HepG2 (cell line): ENCODE data around the gene ZMYND8. TPM values are rescaled to one million over a fixed set of nuclear protein-coding genes. Genes with fewer than 3 reads are reported as not detected.

Experiments used
- ATAC-seq: fragments of 200-7000 bp; cut with Tn5 transposase; 3 replicates; pipeline ENCODE4 v1.9.1; 2020; ENCODE audit warnings: mild to moderate bottlenecking, moderate library complexity
- BruUV-seq: library from RNA; stranded (reverse); fragments of 400-500 nt; replicated peaks from 2 replicates; lab custom pipeline; 2021; lab: Mats Ljungman, UMichigan
- CTCF ChIA-PET: fragments of 300-600 bp; formaldehyde crosslinking; extraction: SDS; loops from one replicate; lab custom pipeline; 2021; ENCODE audit warnings: low total read pairs, inconsistent platforms, low intra/inter-chr PET ratio; lab: Yijun Ruan, JAX
- POLR2A ChIA-PET: fragments of 350-600 bp; sonication (Branson Sonifier 250); formaldehyde crosslinking; loops from one replicate; lab custom pipeline; 2020; ENCODE audit warnings: antibody characterized with exemption, inconsistent platforms; lab: Yijun Ruan, JAX
- DNase-seq: peaks from one replicate; pipeline ENCODE4 v3.0.0-alpha.2; 2015; ENCODE audit warnings: low spot score
- FAIRE-seq: peaks from 3 replicates; lab custom pipeline; 2011; peaks lifted over from hg19 to GRCh38; lab: Jason Lieb, UNC
- H2AFZ ChIP-seq: one replicate; pipeline ENCODE4 v1.6.1; 2011; ENCODE audit warnings: low read length, inconsistent platforms
- H3K27ac ChIP-seq: fragments of 300-600 bp; 3 replicates; pipeline ENCODE4 v1.8.0; 2011; ENCODE audit warnings: mixed run types, mild to moderate bottlenecking, mixed read lengths, low read length, inconsistent platforms; ENCODE audit not compliant: insufficient read depth; ENCODE audit errors: extremely low read length
- H3K27me3 ChIP-seq, 2 experiments: fragments of 200-600 bp in 1 of 2; 2 replicates in 1 of 2; 3 replicates in 1 of 2; pipeline versions ENCODE4 v1.6.0 to v1.8.0; 2011; ENCODE audit warnings: low read length in 2 of 2, mild to moderate bottlenecking in 2 of 2, moderate library complexity in 2 of 2, inconsistent platforms in 1 of 2; ENCODE audit not compliant: insufficient read depth in 2 of 2, control insufficient read depth in 1 of 2
- H3K36me3 ChIP-seq, 2 experiments: fragments of 200-600 bp in 1 of 2; replicated peaks in 1 of 2; 2 replicates in 1 of 2; 3 replicates in 1 of 2; pipeline versions ENCODE4 v1.5.1 to v1.8.0; 2011; ENCODE audit warnings: low read length in 2 of 2, inconsistent platforms in 1 of 2; ENCODE audit not compliant: insufficient read depth in 2 of 2, control insufficient read depth in 1 of 2
- H3K4me1 ChIP-seq: 2 replicates; pipeline ENCODE4 v1.5.1; 2012; ENCODE audit warnings: low read length, inconsistent platforms; ENCODE audit not compliant: insufficient read depth
- H3K4me2 ChIP-seq: 2 replicates; pipeline ENCODE4 v1.6.0; 2011; ENCODE audit warnings: low read depth, low read length, inconsistent platforms
- H3K4me3 ChIP-seq, 3 experiments: fragments of 200-600 bp in 1 of 3; sonication (generic), shearing (Covaris generic) in 1 of 3; replicated peaks in 1 of 3; 2 replicates each; pipeline ENCODE4 v1.5.1; 2011 to 2016; ENCODE audit warnings: low read length in 3 of 3, inconsistent platforms in 2 of 3, low read depth in 2 of 3, mild to moderate bottlenecking in 2 of 3, control low read depth in 1 of 3, mixed read lengths in 1 of 3; ENCODE audit not compliant: insufficient read depth in 1 of 3
- H3K79me2 ChIP-seq: one replicate; pipeline ENCODE4 v1.6.1; 2011; ENCODE audit warnings: low read length, inconsistent platforms; ENCODE audit not compliant: insufficient read depth
- H3K9ac ChIP-seq: 2 replicates; pipeline ENCODE4 v1.6.0; 2011; ENCODE audit warnings: mild to moderate bottlenecking, low read depth, low read length, inconsistent platforms; ENCODE audit not compliant: insufficient read depth
- H3K9me3 ChIP-seq: 2 replicates; pipeline ENCODE4 v1.5.1; 2012; ENCODE audit warnings: mild to moderate bottlenecking, low read length
- H4K20me1 ChIP-seq: 2 replicates; pipeline ENCODE4 v1.6.0; 2011; ENCODE audit warnings: inconsistent platforms, mild to moderate bottlenecking, low read length, moderate library complexity; ENCODE audit not compliant: insufficient read depth
- AGO2 ChIP-seq: fragments of 200-400 bp; formaldehyde crosslinking; optimal IDR thresholded peaks from 2 replicates; pipeline ENCODE3; 2017; ENCODE audit warnings: mild to moderate bottlenecking, low read depth, low read length, moderate library complexity
- CHD4 ChIP-seq: fragments of 200-600 bp; sonication (generic); IDR thresholded peaks from 2 replicates; pipeline ENCODE4 v1.7.0; 2017; ENCODE audit warnings: mild to moderate bottlenecking, low read length, borderline replicate concordance
- DBP ChIP-seq: sonication (generic); formaldehyde crosslinking; IDR thresholded peaks from 2 replicates; pipeline ENCODE4 v1.4.0; 2020; ENCODE audit warnings: missing genetic modification reagents; ENCODE audit errors: not compliant biosample characterization
- EP300 ChIP-seq, 3 experiments: sonication (generic) in 1 of 3; formaldehyde crosslinking in 1 of 3; IDR thresholded peaks; 2 replicates each; pipeline versions ENCODE4 v1.5.1 to v1.6.1; 2011 to 2020; ENCODE audit warnings: low read depth in 2 of 3, low read length in 2 of 3, borderline replicate concordance in 1 of 3, improper control_type of control experiment in 1 of 3, mild to moderate bottlenecking in 1 of 3, missing genetic modification reagents in 1 of 3, moderate library complexity in 1 of 3
- HNRNPK ChIP-seq: fragments of 200-400 bp; formaldehyde crosslinking; IDR thresholded peaks from 2 replicates; pipeline ENCODE4 v1.6.1; 2018; ENCODE audit warnings: low read length, low read depth, moderate library complexity, mild to moderate bottlenecking; ENCODE audit not compliant: poor library complexity, severe bottlenecking
- RBM22 ChIP-seq: fragments of 200-400 bp; formaldehyde crosslinking; optimal IDR thresholded peaks from 2 replicates; pipeline ENCODE3; 2017; ENCODE audit warnings: mild to moderate bottlenecking, low read length, moderate library complexity
- TP53 ChIP-seq: sonication (generic); formaldehyde crosslinking; conservative IDR thresholded peaks from 2 replicates; pipeline ENCODE4 v1.4.0; 2020; ENCODE audit warnings: missing genetic modification reagents
- TSC22D2 ChIP-seq: sonication (generic); formaldehyde crosslinking; IDR thresholded peaks from 2 replicates; pipeline ENCODE4 v1.5.1; 2020; ENCODE audit warnings: missing genetic modification reagents, mild to moderate bottlenecking, borderline replicate concordance
- ZBTB20 ChIP-seq: sonication (generic); formaldehyde crosslinking; IDR thresholded peaks from 2 replicates; pipeline ENCODE4 v1.8.1; 2023; ENCODE audit warnings: missing genetic modification reagents, low read depth, mild to moderate bottlenecking, borderline replicate concordance
- ZNF20 ChIP-seq: sonication (generic); formaldehyde crosslinking; IDR thresholded peaks from 2 replicates; pipeline ENCODE4 v1.4.0; 2020; ENCODE audit warnings: mild to moderate bottlenecking, moderate library complexity, missing genetic modification reagents
- ZNF234 ChIP-seq: sonication (generic); formaldehyde crosslinking; conservative IDR thresholded peaks from 2 replicates; pipeline ENCODE4 v1.5.1; 2020; ENCODE audit warnings: mild to moderate bottlenecking, missing genetic modification reagents
- ZNF574 ChIP-seq: sonication (generic); formaldehyde crosslinking; IDR thresholded peaks from 2 replicates; pipeline ENCODE4 v1.4.0; 2020; ENCODE audit warnings: missing genetic modification reagents
- ZNF660 ChIP-seq: sonication (generic); formaldehyde crosslinking; IDR thresholded peaks from 2 replicates; pipeline ENCODE4 v1.5.1; 2020; ENCODE audit warnings: mild to moderate bottlenecking, low read depth, missing genetic modification reagents, borderline replicate concordance
- ZNF775 ChIP-seq: sonication (generic); formaldehyde crosslinking; IDR thresholded peaks from 2 replicates; pipeline ENCODE4 v1.4.0; 2020; ENCODE audit warnings: missing genetic modification reagents, mild to moderate bottlenecking, moderate library complexity, borderline replicate concordance
- WGBS: methylation state at CpG from one replicate; pipeline ENCODE4 v1.1.6; 2017; ENCODE audit warnings: low lambda C conversion rate; 5-methylcytosine and 5-hydroxymethylcytosine counted together
- in situ Hi-C: cut with HindIII; loops from 2 replicates; pipeline ENCODE4 v1.10.0; 2017; ENCODE audit warnings: low pct_unique_long_range_greater_than_20kb; ENCODE audit not compliant: extremely low pct_ligation_motif_present
- intact Hi-C: fragments of 100-400 bp; cut with micrococcal nuclease; formaldehyde crosslinking; loops from one replicate; pipeline ENCODE4 v1.10.0; 2022; ENCODE audit not compliant: unreplicated experiment
- polyA plus RNA-seq, 8 experiments: library from polyadenylated mRNA; depleted of rRNA in 3 of 8; stranded (reverse) in 7 of 8; unstranded in 1 of 8; fragments of >200 nt; fragmentation: Illumina TruSeq in 4 of 8; extraction: Trizol in 4 of 8; gene quantifications; 2 replicates each; pipeline versions ENCODE4 v1.2.1 to v1.2.3, GENCODE V29; 2011 to 2016; ENCODE audit warnings: low read depth in 4 of 8, missing spikeins in 1 of 8, mixed read lengths in 1 of 8; ENCODE audit not compliant: insufficient read depth in 1 of 8
- total RNA-seq, 5 experiments: library from RNA; depleted of rRNA; stranded (reverse); fragments of >200 nt; fragmentation: Illumina TruSeq; extraction: Trizol; gene quantifications; 2 replicates each; pipeline ENCODE4 v1.2.3, GENCODE V29; 2016; ENCODE audit warnings: low read depth in 1 of 5

Gene ZMYND8
- total and polyA plus RNA-seq, 2 of the 13 experiments (the other 11 are each of a cell fraction or from before 2014, with no cell fraction given) = 53.9 to 84.7 TPM

GRCh38 chr20:47262008-47262364, 94.5 kb downstream of the ZMYND8 start:
- intact Hi-C loops (no loop called here), in situ Hi-C loops (no loop called here)
- Histone ChIP-seq H3K27me3 (no peaks in the 10 kb centered on the region), H3K9ac (no peak overlapping the region), H3K4me2 (no peak overlapping the region), H3K27ac (no peak overlapping the region), H3K79me2 (peaks cover 59% of the 10 kb centered on the region), H2AFZ (no peak overlapping the region), H4K20me1 (peaks cover 63% of the 10 kb centered on the region), H3K36me3 (peaks cover 70 to 95% of the 10 kb centered on the region in 2 experiments), H3K9me3 (no peaks in the 10 kb centered on the region), H3K4me1 (peaks cover 29% of the 10 kb centered on the region; the same call in 1 of the 2 replicates), H3K4me3 (no peak overlapping the region)
- FAIRE-seq (no peak), ATAC-seq (no peak), DNase-seq (no peak)
- POLR2A ChIA-PET = interaction anchor here (0.6 kb wide), 1 partner anchor 59 kb away, joined by 3 read pairs; no protein-coding TSS in a partner anchor
- CTCF ChIA-PET = no interaction called here
- TF ChIP-seq ZNF234 = no peak
- TF ChIP-seq HNRNPK = no peak
- TF ChIP-seq ZNF660 (CRISPR knock-in tag) = no peak
- TF ChIP-seq DBP (CRISPR knock-in tag) = no peak
- TF ChIP-seq TSC22D2 = no peak
- TF ChIP-seq TP53 (CRISPR knock-in tag) = no peak
- TF ChIP-seq CHD4 = no peak
- peak; percentile 18 for TF ChIP-seq RBM22
- peak; percentile 10 for TF ChIP-seq AGO2
- TF ChIP-seq EP300 (IDR thresholded peaks at IDR 0.05; ENCODE audit: low read depth in 2 of 2, low read length in 2 of 2) = no peak
- no peak for TF ChIP-seq EP300 (CRISPR knock-in tag; IDR thresholded peaks at IDR 0.05; ENCODE audit: borderline replicate concordance)
- no peak for TF ChIP-seq ZNF574 (CRISPR knock-in tag)
- no peak for TF ChIP-seq ZNF775 (CRISPR knock-in tag)
- no peak for TF ChIP-seq ZBTB20 (CRISPR knock-in tag)
- no peak for TF ChIP-seq ZNF20 (CRISPR knock-in tag)
- BruUV-seq = no TSS peak
- WGBS = 97% methylated on average over 8 of the region's 8 CpGs
